Ascending aorta (tissue), 2 donors: ENCODE data around the gene AGBL1. TPM values are rescaled to one million over a fixed set of nuclear protein-coding genes. Genes with fewer than 3 reads are reported as not detected.

ENCODE experiments used
- DNase-seq, 2 donors: peaks; one replicate each; pipeline ENCODE4 v3.0.0-alpha.2; 2019; ENCODE audit warnings: low spot score in 2 of 2
- H3K27ac ChIP-seq, 2 donors: fragments of 200-600 bp; sonication (generic); one replicate each; pipeline ENCODE4 v1.5.1; 2016 to 2017; ENCODE audit warnings: mild to moderate bottlenecking in 1 of 2
- H3K27me3 ChIP-seq: fragments of 200-600 bp; sonication (generic); one replicate; pipeline ENCODE4 v1.5.1; 2017
- H3K36me3 ChIP-seq, 2 donors: fragments of 200-600 bp; sonication (generic); one replicate each; pipeline ENCODE4 v1.5.1; 2016
- H3K4me1 ChIP-seq, 2 donors: fragments of 200-600 bp; sonication (generic); one replicate each; pipeline ENCODE4 v1.5.1; 2016 to 2017; ENCODE audit warnings: mild to moderate bottlenecking in 1 of 2
- H3K4me3 ChIP-seq, 2 donors: fragments of 200-600 bp; sonication (generic); one replicate each; pipeline ENCODE4 v1.5.1; 2016 to 2017; ENCODE audit warnings: mild to moderate bottlenecking in 1 of 2
- H3K9me3 ChIP-seq, 2 donors: fragments of 200-600 bp; sonication (generic); one replicate each; pipeline ENCODE4 v1.5.1; 2016
- CTCF ChIP-seq, 3 experiments: fragments of 200-600 bp in 2 of 3; fragments of 450-650 bp in 1 of 3; sonication (generic) in 2 of 3; IDR thresholded peaks; one replicate each; pipeline ENCODE4 v1.5.1; 2016 to 2019; ENCODE audit warnings: antibody characterized with exemption in 3 of 3, mild to moderate bottlenecking in 1 of 3, moderate library complexity in 1 of 3
- intact Hi-C: fragments of 100-400 bp; cut with DNase I; formaldehyde crosslinking; loops from one replicate; pipeline ENCODE4 v1.15.1; 2023
- total RNA-seq: library from RNA; depleted of rRNA; stranded (reverse); fragments of >200 nt; gene quantifications from one replicate; pipeline ENCODE4 v1.1.0, GENCODE V29; 2016

AGBL1 gene
- total RNA-seq, 1 donor from 2014 or later, result not detected

- Histone ChIP-seq H3K27ac (no peak overlapping the region), H3K9me3 (no peaks in the 10 kb centered on the region), H3K4me3 (no peak overlapping the region), H3K27me3 (no peaks in the 10 kb centered on the region), H3K4me1 (no peaks in the 10 kb centered on the region), H3K36me3 (no peaks in the 10 kb centered on the region)
- DNase-seq, result no peak
- TF ChIP-seq CTCF (IDR thresholded peaks at IDR 0.05), result no peak
- intact Hi-C loops, result no loop called here
Observed at GRCh38 chr15:86135041-86135440, 55.4 kb downstream of the AGBL1 start.

- intact Hi-C loops, result no loop called here
- DNase-seq, result no peak
- no peak for TF ChIP-seq CTCF (IDR thresholded peaks at IDR 0.05)
- H3K4me3 ChIP-seq, result no peak overlapping the region
- H3K27me3 ChIP-seq, result no peaks in the 10 kb centered on the region
- H3K27ac ChIP-seq, result no peak overlapping the region
- H3K9me3 ChIP-seq, result no peaks in the 10 kb centered on the region
- H3K36me3 ChIP-seq, result no peaks in the 10 kb centered on the region
- H3K4me1 ChIP-seq, result no peaks in the 10 kb centered on the region
Observed at GRCh38 chr15:86136861-86137260, 57.2 kb downstream of the AGBL1 start.

- no peak for DNase-seq
- Histone ChIP-seq H3K4me3 (no peak overlapping the region), H3K4me1 (no peaks in the 10 kb centered on the region), H3K36me3 (no peaks in the 10 kb centered on the region), H3K9me3 (no peaks in the 10 kb centered on the region), H3K27me3 (no peaks in the 10 kb centered on the region), H3K27ac (no peak overlapping the region)
- TF ChIP-seq CTCF (IDR thresholded peaks at IDR 0.05), result no peak
- intact Hi-C loops, result no loop called here
Observed at GRCh38 chr15:86138798-86139197, 59.1 kb downstream of the AGBL1 start.

GRCh38 chr15:86139828-86140227 is 60.2 kb downstream of the AGBL1 start:
- no peak for TF ChIP-seq CTCF (IDR thresholded peaks at IDR 0.05)
- no peaks in the 10 kb centered on the region for H3K9me3 ChIP-seq
- intact Hi-C loops, result no loop called here
- H3K27ac ChIP-seq, result no peak overlapping the region
- no peaks in the 10 kb centered on the region for H3K4me1 ChIP-seq
- no peaks in the 10 kb centered on the region for H3K36me3 ChIP-seq
- no peak for DNase-seq
- H3K4me3 ChIP-seq, result no peak overlapping the region
- no peaks in the 10 kb centered on the region for H3K27me3 ChIP-seq

GRCh38 chr15:86154705-86155104 is 75.0 kb downstream of the AGBL1 start:
- intact Hi-C loops, result no loop called here
- TF ChIP-seq CTCF (IDR thresholded peaks at IDR 0.05), result no peak
- H3K9me3 ChIP-seq, result peaks cover 0 to 4% of the 10 kb centered on the region in 2 donors

GRCh38 chr15:86155551-86155950 is 75.9 kb downstream of the AGBL1 start:
- no peak overlapping the region for H3K27ac ChIP-seq
- no peak for DNase-seq
- no peak for TF ChIP-seq CTCF (IDR thresholded peaks at IDR 0.05)
- peaks cover 0 to 4% of the 10 kb centered on the region in 2 donors for H3K9me3 ChIP-seq
- H3K4me1 ChIP-seq, result no peaks in the 10 kb centered on the region
- intact Hi-C loops, result no loop called here
- H3K36me3 ChIP-seq, result no peaks in the 10 kb centered on the region
- no peak overlapping the region for H3K4me3 ChIP-seq
- H3K27me3 ChIP-seq, result no peaks in the 10 kb centered on the region

More at GRCh38 chr15:86154705-86155104, 75.0 kb downstream of the AGBL1 start:
- Histone ChIP-seq H3K4me3 (no peak overlapping the region), H3K27me3 (no peaks in the 10 kb centered on the region), H3K4me1 (no peaks in the 10 kb centered on the region), H3K36me3 (no peaks in the 10 kb centered on the region), H3K27ac (no peak overlapping the region)
- DNase-seq, result no peak
